ENCODE results near the gene NUP35. TPM values are rescaled to one million over a fixed set of nuclear protein-coding genes. Genes with fewer than 3 reads are reported as not detected.

NUP35 gene
- total and polyA plus RNA-seq, 2 of the 8 experiments (the other 6 are each of a cell fraction or from before 2014, with no cell fraction given), result 30.7 to 48.7 TPM

DNA sequence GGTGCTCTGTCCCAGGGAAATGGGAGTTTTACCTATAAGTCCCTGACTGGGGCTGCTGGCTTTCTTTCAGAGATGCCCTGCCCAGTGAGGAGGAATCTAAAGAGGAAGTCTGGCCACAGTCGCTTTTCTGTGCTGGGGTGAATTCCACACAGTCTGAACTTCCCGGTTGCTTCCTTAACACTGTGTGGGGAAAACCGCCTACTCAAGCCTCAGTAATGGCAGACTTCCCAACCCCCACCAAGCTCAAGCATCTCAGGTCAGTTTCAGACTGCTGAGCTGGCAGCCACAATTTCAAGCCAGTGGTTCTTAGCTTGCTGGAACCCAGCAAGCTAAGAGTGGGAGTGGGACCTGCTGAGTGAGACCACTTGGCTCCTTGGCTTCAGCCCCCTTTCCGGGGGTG lies 54.9 kb downstream of the NUP35 start (continued):
- TF ChIP-seq, protein P1, sequence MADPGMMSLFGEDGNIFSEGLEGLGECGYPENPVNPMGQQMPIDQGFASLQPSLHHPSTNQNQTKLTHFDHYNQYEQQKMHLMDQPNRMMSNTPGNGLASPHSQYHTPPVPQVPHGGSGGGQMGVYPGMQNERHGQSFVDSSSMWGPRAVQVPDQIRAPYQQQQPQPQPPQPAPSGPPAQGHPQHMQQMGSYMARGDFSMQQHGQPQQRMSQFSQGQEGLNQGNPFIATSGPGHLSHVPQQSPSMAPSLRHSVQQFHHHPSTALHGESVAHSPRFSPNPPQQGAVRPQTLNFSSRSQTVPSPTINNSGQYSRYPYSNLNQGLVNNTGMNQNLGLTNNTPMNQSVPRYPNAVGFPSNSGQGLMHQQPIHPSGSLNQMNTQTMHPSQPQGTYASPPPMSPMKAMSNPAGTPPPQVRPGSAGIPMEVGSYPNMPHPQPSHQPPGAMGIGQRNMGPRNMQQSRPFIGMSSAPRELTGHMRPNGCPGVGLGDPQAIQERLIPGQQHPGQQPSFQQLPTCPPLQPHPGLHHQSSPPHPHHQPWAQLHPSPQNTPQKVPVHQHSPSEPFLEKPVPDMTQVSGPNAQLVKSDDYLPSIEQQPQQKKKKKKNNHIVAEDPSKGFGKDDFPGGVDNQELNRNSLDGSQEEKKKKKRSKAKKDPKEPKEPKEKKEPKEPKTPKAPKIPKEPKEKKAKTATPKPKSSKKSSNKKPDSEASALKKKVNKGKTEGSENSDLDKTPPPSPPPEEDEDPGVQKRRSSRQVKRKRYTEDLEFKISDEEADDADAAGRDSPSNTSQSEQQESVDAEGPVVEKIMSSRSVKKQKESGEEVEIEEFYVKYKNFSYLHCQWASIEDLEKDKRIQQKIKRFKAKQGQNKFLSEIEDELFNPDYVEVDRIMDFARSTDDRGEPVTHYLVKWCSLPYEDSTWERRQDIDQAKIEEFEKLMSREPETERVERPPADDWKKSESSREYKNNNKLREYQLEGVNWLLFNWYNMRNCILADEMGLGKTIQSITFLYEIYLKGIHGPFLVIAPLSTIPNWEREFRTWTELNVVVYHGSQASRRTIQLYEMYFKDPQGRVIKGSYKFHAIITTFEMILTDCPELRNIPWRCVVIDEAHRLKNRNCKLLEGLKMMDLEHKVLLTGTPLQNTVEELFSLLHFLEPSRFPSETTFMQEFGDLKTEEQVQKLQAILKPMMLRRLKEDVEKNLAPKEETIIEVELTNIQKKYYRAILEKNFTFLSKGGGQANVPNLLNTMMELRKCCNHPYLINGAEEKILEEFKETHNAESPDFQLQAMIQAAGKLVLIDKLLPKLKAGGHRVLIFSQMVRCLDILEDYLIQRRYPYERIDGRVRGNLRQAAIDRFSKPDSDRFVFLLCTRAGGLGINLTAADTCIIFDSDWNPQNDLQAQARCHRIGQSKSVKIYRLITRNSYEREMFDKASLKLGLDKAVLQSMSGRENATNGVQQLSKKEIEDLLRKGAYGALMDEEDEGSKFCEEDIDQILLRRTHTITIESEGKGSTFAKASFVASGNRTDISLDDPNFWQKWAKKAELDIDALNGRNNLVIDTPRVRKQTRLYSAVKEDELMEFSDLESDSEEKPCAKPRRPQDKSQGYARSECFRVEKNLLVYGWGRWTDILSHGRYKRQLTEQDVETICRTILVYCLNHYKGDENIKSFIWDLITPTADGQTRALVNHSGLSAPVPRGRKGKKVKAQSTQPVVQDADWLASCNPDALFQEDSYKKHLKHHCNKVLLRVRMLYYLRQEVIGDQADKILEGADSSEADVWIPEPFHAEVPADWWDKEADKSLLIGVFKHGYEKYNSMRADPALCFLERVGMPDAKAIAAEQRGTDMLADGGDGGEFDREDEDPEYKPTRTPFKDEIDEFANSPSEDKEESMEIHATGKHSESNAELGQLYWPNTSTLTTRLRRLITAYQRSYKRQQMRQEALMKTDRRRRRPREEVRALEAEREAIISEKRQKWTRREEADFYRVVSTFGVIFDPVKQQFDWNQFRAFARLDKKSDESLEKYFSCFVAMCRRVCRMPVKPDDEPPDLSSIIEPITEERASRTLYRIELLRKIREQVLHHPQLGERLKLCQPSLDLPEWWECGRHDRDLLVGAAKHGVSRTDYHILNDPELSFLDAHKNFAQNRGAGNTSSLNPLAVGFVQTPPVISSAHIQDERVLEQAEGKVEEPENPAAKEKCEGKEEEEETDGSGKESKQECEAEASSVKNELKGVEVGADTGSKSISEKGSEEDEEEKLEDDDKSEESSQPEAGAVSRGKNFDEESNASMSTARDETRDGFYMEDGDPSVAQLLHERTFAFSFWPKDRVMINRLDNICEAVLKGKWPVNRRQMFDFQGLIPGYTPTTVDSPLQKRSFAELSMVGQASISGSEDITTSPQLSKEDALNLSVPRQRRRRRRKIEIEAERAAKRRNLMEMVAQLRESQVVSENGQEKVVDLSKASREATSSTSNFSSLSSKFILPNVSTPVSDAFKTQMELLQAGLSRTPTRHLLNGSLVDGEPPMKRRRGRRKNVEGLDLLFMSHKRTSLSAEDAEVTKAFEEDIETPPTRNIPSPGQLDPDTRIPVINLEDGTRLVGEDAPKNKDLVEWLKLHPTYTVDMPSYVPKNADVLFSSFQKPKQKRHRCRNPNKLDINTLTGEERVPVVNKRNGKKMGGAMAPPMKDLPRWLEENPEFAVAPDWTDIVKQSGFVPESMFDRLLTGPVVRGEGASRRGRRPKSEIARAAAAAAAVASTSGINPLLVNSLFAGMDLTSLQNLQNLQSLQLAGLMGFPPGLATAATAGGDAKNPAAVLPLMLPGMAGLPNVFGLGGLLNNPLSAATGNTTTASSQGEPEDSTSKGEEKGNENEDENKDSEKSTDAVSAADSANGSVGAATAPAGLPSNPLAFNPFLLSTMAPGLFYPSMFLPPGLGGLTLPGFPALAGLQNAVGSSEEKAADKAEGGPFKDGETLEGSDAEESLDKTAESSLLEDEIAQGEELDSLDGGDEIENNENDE (IDR thresholded peaks at IDR 0.05; ENCODE audit: insufficient replicate concordance, low read length), result no peak
- TF ChIP-seq SP1 (IDR thresholded peaks at IDR 0.05; ENCODE audit: low read depth, low read length) (no peak), SP2 (IDR thresholded peaks at IDR 0.05; ENCODE audit: low read length) (no peak), TAF7 (optimal IDR thresholded peaks at IDR 0.05; ENCODE audit: borderline replicate concordance, low read depth, low read length) (no peak)

All from H1 (cell line).